Urinary bladder (tissue), 4 donors: ENCODE measurements around the gene NFKBIA. TPM values are rescaled to one million over a fixed set of nuclear protein-coding genes. Genes with fewer than 3 reads are reported as not detected.
"Not testable (repeated sequence)": the region's sequence is repeated elsewhere in the genome, so short reads cannot be mapped to it uniquely, and the experiment has no call there.

ENCODE experiments used
- DNase-seq: peaks from one replicate; pipeline ENCODE4 v3.0.0-alpha.2; 2015; ENCODE audit errors: extremely low spot score
- H3K27ac ChIP-seq: one replicate; pipeline ENCODE4 v1.5.1; 2013; ENCODE audit warnings: low read depth, mild to moderate bottlenecking, moderate library complexity
- H3K36me3 ChIP-seq: one replicate; pipeline ENCODE4 v1.6.1; 2013; ENCODE audit warnings: mild to moderate bottlenecking, moderate library complexity; ENCODE audit not compliant: insufficient read depth
- H3K4me1 ChIP-seq: one replicate; pipeline ENCODE4 v1.6.1; 2013; ENCODE audit warnings: mild to moderate bottlenecking, moderate library complexity; ENCODE audit not compliant: insufficient read depth
- H3K4me3 ChIP-seq: one replicate; pipeline ENCODE4 v1.5.1; 2013; ENCODE audit warnings: low read depth, low read length
- WGBS: extraction: QIAGEN DNeasy Blood & Tissue Kit; methylation state at CpG from one replicate; pipeline ENCODE4 v1.1.7; 2013; 5-methylcytosine and 5-hydroxymethylcytosine counted together
- polyA plus RNA-seq: library from polyadenylated mRNA; stranded (reverse); fragments of 200-250 nt; gene quantifications from one replicate; pipeline ENCODE4 v1.2.3, GENCODE V29; 2013
- total RNA-seq: library from RNA; depleted of rRNA; stranded (reverse); fragments of >200 nt; gene quantifications from one replicate; pipeline ENCODE4 v1.2.3, GENCODE V29; 2014
- donor health status: healthy with polysubstance abuse.
- donor health status: healthy.

The NFKBIA gene
- total and polyA plus RNA-seq, 2 donors = 105 to 202 TPM

DNA sequence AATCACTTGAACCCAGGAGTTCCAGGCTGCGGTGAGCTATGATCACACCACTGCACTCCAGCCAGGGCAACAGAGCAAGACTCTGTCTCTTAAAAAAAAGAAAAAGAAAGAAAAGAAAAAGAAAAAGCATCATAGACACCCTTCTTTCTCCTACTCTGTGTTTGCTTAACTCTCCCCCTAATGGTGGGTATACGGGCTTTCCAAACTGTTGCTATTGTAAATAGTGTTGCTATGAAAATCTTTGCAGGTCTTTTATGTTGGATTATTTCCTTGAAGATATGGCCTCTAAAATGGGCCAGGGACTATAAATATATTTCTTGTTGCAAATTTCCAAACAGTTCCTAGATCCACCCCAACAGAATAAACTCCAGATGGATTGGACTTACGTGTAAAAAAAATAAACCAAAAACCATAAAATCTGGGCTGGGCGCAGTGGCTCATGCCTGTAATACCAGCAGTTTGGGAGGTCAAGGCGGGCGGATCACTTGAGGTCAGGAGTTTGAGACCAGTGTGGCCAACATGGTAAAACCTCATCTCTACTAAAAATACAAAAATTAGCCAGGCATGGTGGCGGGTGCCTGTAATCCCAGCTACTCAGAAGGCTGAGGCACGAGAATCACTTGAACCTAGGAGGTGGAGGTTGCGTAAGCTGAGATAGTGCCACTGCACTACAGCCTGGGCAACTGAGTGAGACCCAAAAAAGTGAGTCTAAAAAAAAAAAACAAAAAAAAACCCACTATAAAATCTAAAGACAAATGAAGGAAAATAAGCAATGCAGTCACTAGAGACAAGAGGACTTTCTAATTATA, 25.9 kb downstream of the NFKBIA start:
- DNase-seq = no peak
- H3K27ac ChIP-seq = no peak overlapping the region
- 49% methylated on average over 9 of the region's 9 CpGs for WGBS
- H3K4me3 ChIP-seq = no peak overlapping the region
- H3K4me1 ChIP-seq = no peaks in the 10 kb centered on the region
- H3K36me3 ChIP-seq = no peaks in the 10 kb centered on the region

DNA sequence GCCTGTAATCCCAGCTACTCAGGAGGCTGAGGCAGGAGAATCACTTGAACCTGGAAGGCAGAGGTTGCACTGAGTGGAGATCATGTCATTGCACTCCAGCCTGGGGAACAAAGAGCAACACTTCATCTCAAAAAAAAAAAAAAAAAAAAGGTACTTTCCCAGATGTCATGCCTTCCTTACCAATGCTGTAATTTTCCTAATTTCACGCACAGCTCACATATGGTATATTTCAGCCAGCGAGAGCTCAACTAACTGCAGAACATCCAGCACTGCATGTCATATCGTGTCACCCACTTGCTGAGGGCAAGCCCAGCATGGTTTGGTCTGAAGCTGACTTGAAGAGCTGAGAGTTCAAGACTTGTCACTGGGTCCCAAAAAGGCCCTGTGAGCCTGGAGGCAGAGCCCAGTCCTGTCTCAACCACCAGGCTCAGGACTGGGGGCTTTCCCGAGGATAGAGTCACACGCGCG, 29.0 kb downstream of the NFKBIA start:
- no peaks in the 10 kb centered on the region for H3K4me1 ChIP-seq
- WGBS = 87% methylated on average over 7 of the region's 7 CpGs
- H3K36me3 ChIP-seq = no peaks in the 10 kb centered on the region
- DNase-seq = no peak
- H3K27ac ChIP-seq = no peak overlapping the region
- no peak overlapping the region for H3K4me3 ChIP-seq

DNA sequence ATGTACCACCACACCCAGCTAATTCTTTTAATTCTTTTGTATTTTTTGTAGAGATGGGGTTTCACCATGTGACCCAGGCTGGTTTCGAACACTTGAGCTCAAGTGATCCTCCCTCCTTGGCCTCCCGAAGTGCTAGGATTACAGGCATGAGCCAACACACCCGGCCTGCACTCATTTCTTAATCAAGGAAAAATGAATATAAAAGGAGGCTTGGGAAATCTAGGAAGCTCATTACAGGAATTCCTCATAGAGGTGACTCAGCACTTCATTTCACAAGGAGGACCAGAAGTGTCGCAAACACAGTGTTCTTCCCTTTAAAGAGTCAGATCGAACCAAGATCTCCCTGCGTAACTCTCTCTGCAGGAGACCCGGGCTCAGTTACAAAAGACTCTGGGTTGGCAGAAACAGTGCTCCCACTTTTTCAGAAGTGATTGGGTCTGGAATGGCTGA, 30.3 kb downstream of the NFKBIA start:
- DNase-seq = no peak
- Histone ChIP-seq H3K27ac (no peak overlapping the region), H3K4me3 (no peak overlapping the region), H3K36me3 (no peaks in the 10 kb centered on the region), H3K4me1 (no peaks in the 10 kb centered on the region)
- 66% methylated on average over 7 of the region's 7 CpGs for WGBS

DNA sequence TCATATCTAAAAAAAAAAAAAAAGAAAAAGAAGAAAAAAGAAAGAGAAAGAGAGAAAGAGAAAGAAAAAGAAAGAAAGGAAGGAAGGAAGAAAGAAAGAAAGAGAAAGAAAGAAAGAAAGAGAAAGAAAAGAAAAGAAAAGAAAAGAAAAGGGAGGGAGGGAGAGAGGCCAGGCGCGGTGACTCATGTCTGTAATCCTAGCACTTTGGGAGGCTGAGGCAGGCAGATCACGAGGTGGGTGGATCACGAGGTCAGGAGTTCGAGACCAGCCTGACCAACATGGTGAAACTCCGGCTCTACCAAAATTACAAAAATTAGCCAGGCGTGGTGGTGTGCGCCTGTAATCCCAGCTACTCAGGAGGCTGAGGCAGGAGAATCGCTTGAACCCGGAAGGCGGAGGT, 31.3 kb downstream of the NFKBIA start:
- H3K36me3 ChIP-seq, H3K4me1 ChIP-seq, H3K4me3 ChIP-seq, H3K27ac ChIP-seq, DNase-seq: not testable (repeated sequence)
- 95% methylated on average over 11 of the region's 11 CpGs for WGBS

DNA sequence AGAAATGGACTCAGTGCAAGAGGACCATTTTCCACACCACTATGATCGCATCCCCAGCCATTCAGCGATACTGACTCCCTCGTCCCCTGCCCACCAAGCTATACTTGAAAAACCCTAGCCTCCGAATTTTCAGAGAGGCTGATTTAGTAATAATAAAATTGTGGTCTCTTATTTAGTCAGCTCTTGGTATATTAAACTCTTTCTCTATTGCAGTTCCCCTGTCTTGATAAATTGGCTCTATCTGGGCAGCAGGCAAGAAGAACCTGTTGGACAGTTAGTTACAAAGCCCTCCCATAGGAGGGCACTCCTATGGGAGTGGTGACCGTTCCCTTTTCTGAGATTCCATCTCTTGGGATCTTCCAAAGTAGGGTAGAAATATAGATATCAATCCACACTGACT, 33.6 kb downstream of the NFKBIA start:
- WGBS = 88% methylated on average over 5 of the region's 5 CpGs
- Histone ChIP-seq H3K36me3 (no peaks in the 10 kb centered on the region), H3K4me1 (no peaks in the 10 kb centered on the region), H3K27ac (no peak overlapping the region), H3K4me3 (no peak overlapping the region)
- DNase-seq = no peak

DNA sequence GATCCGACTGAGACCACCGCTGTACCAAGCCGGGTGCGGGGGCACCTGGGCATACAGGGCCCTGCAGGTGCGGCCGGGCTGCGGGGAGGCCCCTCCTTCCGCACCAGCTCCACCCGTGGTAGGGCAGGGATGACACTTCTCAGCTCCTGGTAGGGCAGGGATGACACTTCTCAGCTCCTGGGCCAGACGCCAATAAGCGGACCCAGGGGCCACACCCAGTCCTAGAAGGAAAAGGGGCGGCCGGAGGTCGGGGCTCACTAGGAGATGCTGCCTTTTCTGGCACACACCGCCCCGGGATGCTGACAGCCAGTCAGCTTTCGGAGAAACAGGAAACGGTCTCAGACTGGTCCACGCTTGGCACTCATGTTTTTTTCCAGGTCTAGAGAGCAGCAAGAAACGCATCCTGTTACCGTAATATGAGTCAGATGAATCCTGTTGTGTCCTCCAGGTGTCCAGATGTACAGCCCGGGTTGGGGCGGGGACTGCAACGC, 34.8 kb downstream of the NFKBIA start:
- H3K36me3 ChIP-seq = no peaks in the 10 kb centered on the region
- no peak overlapping the region for H3K27ac ChIP-seq
- H3K4me1 ChIP-seq = peaks cover 2% of the 10 kb centered on the region
- H3K4me3 ChIP-seq = no peak overlapping the region
- no peak for DNase-seq
- 70% methylated on average over 24 of the region's 24 CpGs for WGBS

DNA sequence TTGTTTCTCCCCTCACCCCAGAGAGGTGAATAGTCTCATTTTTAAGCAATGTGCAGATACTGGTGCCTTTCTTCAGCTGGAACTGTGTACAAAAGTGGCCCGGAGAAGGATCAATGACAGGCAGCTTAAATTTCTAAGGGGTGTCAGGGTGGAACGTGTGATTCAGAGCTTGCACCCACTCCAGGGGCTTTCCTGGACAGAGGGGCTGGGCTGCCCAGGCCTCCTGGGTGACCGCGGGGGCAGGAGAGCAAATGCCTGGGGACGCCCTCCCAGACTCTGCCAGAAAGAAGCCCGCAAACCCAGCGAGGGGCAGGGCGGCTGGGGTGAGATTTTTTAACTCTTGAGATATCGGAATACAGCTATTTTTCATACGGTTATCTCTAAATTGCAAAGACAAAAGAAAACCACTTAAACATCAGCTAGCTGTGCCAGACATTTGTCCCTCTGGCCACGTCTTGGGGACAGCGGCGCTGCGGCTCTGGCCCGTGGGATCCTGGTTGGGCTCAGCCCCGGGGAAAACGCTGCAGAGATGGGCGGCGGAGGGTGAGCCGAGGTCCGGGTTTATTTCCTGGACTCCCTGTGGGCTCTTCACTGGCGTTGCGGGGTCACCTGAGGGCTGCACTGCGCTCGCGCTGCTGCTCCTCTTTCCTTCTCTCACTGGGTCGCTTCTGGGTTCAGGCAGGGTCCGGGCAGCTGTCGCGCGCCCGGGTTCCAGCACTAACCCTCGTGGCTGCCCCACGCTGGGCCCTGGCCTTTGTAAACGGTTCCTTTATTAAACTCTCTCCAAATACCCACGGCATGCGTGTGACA, 35.8 kb downstream of the NFKBIA start:
- Histone ChIP-seq H3K4me1 (peaks cover 2% of the 10 kb centered on the region), H3K4me3 (no peak overlapping the region), H3K36me3 (no peaks in the 10 kb centered on the region), H3K27ac (no peak overlapping the region)
- no peak for DNase-seq
- WGBS = 65% methylated on average over 37 of the region's 37 CpGs

DNA sequence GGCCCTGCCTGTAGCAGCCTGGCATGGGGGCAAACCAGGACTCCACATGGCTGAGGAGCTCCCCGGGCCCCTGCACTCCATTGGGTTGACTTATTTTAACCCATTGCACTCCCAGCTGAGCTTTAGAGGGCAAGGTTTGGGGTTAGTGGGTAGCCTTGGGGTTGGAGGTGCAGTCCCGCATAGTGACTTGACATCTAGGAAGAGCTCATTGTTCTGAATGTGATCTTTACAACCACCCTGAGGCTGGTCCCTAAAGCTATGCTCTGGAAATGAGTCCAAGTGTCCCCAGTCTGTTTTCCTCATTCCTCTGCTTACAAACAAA, 36.4 kb downstream of the NFKBIA start:
- Histone ChIP-seq H3K36me3 (no peaks in the 10 kb centered on the region), H3K4me1 (peaks cover 2% of the 10 kb centered on the region), H3K4me3 (no peak overlapping the region), H3K27ac (no peak overlapping the region)
- no peak for DNase-seq
- WGBS = 60% methylated on average over 2 of the region's 2 CpGs

DNA sequence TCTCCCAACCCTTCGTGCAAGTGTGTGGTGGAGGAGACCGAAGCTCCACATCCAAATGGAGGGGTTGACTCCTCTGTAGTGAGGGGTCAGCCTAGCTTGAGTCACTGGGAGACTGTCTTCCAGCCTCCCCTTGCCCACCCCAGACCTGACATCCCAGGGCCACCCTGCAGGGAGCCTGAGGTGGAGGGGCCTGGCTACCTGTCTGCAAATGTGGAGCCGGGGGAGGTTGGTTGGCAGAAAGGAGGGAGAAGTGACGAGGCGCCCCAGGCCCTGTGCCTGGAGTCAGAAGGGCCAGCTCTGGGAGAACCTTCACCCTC, 37.5 kb downstream of the NFKBIA start:
- Histone ChIP-seq H3K4me1 (peaks cover 2% of the 10 kb centered on the region), H3K36me3 (no peaks in the 10 kb centered on the region), H3K4me3 (no peak overlapping the region), H3K27ac (no peak overlapping the region)
- WGBS = 92% methylated on average over 5 of the region's 5 CpGs
- no peak for DNase-seq

DNA sequence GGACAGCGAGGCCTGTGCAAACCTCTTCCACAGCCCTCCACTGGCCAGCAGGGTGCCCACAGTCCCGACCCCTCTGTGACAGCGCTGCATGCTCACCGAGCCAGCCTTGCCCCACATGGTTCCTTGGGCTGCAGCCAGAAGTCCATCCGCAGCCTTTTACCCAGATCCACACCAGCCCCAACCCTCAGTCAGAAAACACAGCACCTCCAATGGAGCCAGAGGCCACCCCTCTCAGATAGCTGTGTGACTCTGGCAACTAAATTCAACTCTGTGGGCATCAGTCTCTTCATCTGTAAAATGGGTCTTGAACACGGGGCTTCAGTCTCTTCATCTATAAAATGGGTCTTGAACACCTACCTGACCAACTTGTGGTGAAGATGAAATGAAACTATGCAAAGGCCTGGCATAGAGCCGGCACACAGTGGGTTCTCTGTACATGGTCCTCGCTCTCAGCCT, 38.0 kb downstream of the NFKBIA start:
- Histone ChIP-seq H3K4me1 (peaks cover 2% of the 10 kb centered on the region), H3K36me3 (no peaks in the 10 kb centered on the region), H3K27ac (no peak overlapping the region), H3K4me3 (no peak overlapping the region)
- WGBS = 88% methylated on average over 8 of the region's 8 CpGs
- no peak for DNase-seq

DNA sequence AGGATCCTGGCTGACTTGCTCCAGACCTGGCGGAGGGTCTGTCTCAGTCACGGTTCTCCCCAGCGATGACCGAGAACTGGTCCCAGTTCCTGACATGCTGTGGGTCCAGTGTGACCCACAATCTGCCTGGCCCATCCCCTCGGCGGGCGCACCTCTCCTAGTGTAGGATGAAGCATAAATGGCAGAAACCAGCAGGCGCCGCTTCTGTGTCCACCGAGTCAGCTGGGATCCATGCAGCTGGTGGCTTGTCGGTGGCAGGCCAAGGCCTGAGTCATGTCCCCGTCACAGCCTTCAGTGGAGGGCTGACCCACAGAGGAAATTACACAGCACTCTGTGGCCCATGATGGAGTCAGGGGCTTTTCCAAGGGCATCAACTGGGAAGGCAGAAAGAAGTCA, 38.5 kb downstream of the NFKBIA start:
- no peak for DNase-seq
- 90% methylated on average over 12 of the region's 12 CpGs for WGBS

DNA sequence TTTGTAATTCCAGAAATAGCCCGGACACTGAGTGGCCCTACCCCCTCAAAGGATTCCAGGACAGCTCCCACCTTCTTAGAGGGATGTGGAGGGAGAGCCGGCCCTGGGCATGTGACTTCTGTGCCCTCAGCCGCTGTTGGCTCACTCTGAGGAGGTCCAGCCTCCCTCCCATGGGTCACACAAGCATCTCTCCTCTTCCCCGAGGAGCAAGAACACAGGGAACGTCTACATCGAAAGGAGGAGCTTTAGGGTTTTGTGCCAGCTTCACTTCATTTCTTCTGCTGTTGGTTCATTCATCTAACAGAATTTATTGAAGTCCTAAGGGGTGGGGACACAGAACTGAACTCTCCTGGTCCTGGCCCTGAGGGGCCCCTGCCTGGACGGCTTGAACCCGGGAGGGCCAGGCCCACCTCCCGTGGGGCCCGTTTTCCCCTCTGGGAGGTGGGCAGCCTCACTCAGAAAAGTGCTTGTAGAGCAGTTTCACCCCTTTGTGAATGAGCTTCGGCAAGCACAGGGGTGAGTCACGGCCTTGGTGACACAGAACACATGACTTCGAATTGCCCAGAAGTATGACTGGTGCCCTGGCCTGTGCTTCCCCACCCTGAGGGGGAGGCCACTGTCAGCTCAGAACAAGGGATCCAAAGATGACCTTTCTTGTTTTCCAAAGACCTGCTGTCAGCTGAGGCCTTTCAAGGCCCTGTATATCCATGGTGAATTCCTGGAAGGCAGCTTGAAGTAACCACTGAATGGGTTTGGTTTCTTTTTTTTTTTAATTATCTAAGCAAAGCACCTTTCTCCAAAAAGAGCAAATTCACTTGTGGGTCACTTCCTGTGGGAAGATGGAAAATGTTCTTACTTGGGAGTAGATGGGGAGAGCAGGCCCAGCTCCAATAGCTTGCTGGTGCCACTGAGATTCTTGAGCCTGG, 39.2 kb downstream of the NFKBIA start:
- Histone ChIP-seq H3K4me1 (peaks cover 2% of the 10 kb centered on the region), H3K36me3 (no peaks in the 10 kb centered on the region), H3K4me3 (no peak overlapping the region), H3K27ac (peak overlapping the region; percentile 48)
- 62% methylated on average over 13 of the region's 13 CpGs for WGBS
- no peak for DNase-seq

More for the DNA sequence above, 38.5 kb downstream of the NFKBIA start:
- H3K4me1 ChIP-seq = peaks cover 2% of the 10 kb centered on the region
- H3K27ac ChIP-seq = no peak overlapping the region
- no peak overlapping the region for H3K4me3 ChIP-seq
- H3K36me3 ChIP-seq = no peaks in the 10 kb centered on the region

DNA sequence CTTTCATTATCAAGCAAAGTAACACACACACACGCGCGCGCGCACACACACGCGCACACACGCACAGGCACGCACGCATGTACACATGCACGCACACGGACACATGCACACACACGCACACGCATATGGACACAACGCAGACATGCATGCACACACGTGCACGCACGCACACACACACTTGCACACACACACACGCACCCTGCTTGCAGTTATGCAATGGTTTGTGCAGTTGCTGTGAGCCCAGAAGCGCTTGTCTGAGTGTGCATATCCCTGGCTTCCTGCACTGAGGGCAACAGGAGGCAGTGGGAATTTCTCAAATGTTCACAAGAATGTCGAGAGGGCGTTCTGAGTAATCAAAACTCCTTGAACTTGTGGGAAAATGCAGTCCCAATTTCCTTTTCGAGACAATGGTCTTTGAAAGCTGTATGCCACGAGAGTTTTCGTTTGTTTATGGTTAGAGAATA, 41.6 kb downstream of the NFKBIA start:
- no peaks in the 10 kb centered on the region for H3K36me3 ChIP-seq
- H3K4me3 ChIP-seq = no peak overlapping the region
- H3K4me1 ChIP-seq = peaks cover 2% of the 10 kb centered on the region
- no peak overlapping the region for H3K27ac ChIP-seq
- 82% methylated on average over 25 of the region's 25 CpGs for WGBS
- no peak for DNase-seq
